ENCODE data around the gene GHR. TPM values are rescaled to one million over a fixed set of nuclear protein-coding genes. Genes with fewer than 3 reads are reported as not detected.

The GHR gene
- total RNA-seq, 1 experiment from 2014 or later = 0.28 TPM

DNA sequence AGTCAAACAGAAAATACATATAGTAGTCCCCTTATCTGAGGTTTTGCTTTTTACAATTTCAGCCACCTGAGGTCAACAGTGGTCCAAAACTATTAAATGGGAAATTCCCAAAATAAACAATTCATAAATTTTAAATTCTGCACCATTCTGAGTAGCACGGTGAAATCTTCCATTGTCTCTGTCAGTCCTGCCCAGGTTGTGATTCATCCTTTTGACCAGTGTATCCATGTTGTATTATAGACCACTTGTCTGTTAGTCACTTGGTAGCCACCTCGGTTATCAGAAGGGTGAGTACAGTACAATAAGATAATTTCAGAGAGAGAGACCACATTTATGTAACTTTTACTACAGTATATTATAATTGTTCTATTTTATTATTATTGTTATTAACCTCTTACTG lies 336.2 kb downstream of the GHR start:
- DNase-seq = no peak
- H3K27me3 ChIP-seq (ENCODE audit: control insufficient read depth, insufficient read depth, low read length) = no peaks in the 10 kb centered on the region
- H3K4me3 ChIP-seq (ENCODE audit: insufficient read depth, low read depth, low read length) = no peak overlapping the region
- no peaks in the 10 kb centered on the region; the same call in 1 of the 2 replicates for H3K36me3 ChIP-seq (replicated peaks; ENCODE audit: control insufficient read depth, insufficient read depth, low read length)

- Histone ChIP-seq H3K4me3 (ENCODE audit: insufficient read depth, low read depth, low read length) (no peak overlapping the region), H3K27me3 (ENCODE audit: control insufficient read depth, insufficient read depth, low read length) (no peaks in the 10 kb centered on the region), H3K36me3 (replicated peaks; ENCODE audit: control insufficient read depth, insufficient read depth, low read length) (no peaks in the 10 kb centered on the region; the same call in 1 of the 2 replicates)
- DNase-seq = no peak
Observed at GRCh38 chr5:42760426-42760825, 337.2 kb downstream of the GHR start.

- Histone ChIP-seq H3K36me3 (replicated peaks; ENCODE audit: control insufficient read depth, insufficient read depth, low read length) (no peaks in the 10 kb centered on the region; the same call in 1 of the 2 replicates), H3K4me3 (ENCODE audit: insufficient read depth, low read depth, low read length) (no peak overlapping the region), H3K27me3 (ENCODE audit: control insufficient read depth, insufficient read depth, low read length) (no peaks in the 10 kb centered on the region)
- DNase-seq = no peak
Observed at GRCh38 chr5:42761791-42762190, 338.6 kb downstream of the GHR start.

DNA sequence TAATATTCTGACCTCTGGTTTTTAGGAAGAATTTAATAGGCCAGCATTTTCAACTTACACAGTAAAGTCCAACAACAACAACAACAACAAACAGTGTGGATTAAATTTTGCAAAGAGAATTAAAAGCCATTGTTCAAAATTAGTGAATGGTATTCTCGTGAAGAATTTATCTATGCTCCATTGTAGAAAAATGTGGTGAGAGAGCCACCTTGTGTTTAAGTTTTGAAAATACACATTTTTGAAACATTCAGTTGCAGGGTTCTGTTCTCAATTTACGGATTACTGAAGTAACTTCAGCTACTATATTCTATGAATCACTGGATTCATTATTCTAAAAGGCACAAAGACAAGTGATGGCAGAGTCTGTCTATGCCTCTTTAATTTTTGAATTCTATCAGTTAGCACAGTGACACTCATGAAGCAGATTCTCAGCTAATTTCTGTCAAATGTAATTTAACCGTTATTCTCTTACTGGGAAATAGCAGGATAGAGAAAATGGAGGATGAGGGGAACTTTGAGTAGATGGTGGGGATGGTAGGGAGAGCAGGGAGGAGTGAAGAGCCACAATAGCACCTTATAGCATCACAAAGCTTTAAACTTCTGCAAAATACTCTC lies 344.4 kb downstream of the GHR start:
- Histone ChIP-seq H3K36me3 (replicated peaks; ENCODE audit: control insufficient read depth, insufficient read depth, low read length) (no peaks in the 10 kb centered on the region), H3K4me3 (ENCODE audit: insufficient read depth, low read depth, low read length) (no peak overlapping the region), H3K27me3 (ENCODE audit: control insufficient read depth, insufficient read depth, low read length) (no peaks in the 10 kb centered on the region)
- DNase-seq = peak; percentile 10

GRCh38 chr5:42768106-42768504 lies 344.9 kb downstream of the GHR start:
- H3K27me3 ChIP-seq (ENCODE audit: control insufficient read depth, insufficient read depth, low read length) = no peaks in the 10 kb centered on the region
- H3K4me3 ChIP-seq (ENCODE audit: insufficient read depth, low read depth, low read length) = no peak overlapping the region
- no peaks in the 10 kb centered on the region for H3K36me3 ChIP-seq (replicated peaks; ENCODE audit: control insufficient read depth, insufficient read depth, low read length)
- no peak for DNase-seq

- Histone ChIP-seq H3K27me3 (ENCODE audit: control insufficient read depth, insufficient read depth, low read length) (no peaks in the 10 kb centered on the region), H3K36me3 (replicated peaks; ENCODE audit: control insufficient read depth, insufficient read depth, low read length) (no peaks in the 10 kb centered on the region), H3K4me3 (ENCODE audit: insufficient read depth, low read depth, low read length) (no peak overlapping the region)
- DNase-seq = no peak
Observed at GRCh38 chr5:42770003-42770402, 346.8 kb downstream of the GHR start.
